ENCODE data around the gene OR5H1. TPM values are rescaled to one million over a fixed set of nuclear protein-coding genes. Genes with fewer than 3 reads are reported as not detected.

OR5H1 gene
- total RNA-seq: not detected in 2 replicates

DNA sequence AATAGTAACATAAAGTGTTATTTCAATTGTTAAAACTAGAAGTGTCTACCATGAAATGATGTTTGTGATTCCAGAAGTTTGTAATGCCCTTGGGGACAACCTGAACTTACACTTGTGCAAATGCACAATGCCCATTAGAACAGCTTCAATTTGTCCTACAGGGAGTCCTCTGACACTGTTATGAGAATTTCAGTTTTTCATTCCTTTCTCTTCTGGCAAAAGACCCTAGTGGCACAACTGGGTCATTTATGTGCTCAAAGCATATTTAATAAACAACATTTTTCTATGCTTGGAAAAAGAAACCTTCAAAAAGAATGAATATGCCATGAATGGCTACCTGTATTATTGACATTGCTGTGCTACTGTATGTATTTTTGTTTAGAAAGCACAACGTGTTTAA is at the start of gene OR5H1:
Gene OR5H1, plus strand, starts transcription at position 301 of the 400 bp plus-strand sequence. CDS start 1,977 bp downstream, outside the sequence.

DNA sequence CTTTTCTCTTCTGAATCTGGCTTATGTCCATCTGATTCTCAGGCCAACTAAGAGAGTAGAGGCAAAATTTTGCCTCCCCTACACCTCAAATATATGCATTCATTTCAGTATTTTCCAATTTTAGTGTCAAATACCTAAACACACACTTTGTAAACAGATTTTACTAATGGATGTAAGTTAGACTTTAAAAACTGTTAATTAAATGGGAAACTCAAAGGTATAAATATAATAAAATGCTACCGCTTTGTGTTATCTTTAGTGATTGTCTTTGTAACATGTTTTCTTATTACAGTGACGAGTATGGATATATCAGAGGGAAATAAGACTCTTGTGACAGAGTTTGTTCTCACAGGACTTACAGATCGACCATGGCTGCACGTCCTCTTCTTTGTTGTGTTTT is 43.6 kb upstream of the OR5H1 start, which contains the start of gene OR5AC2:
Gene OR5AC2, plus strand, starts transcription at position 301 of the 400 bp plus-strand sequence. Its CDS starts 0 bp downstream, at position 301.

DNA sequence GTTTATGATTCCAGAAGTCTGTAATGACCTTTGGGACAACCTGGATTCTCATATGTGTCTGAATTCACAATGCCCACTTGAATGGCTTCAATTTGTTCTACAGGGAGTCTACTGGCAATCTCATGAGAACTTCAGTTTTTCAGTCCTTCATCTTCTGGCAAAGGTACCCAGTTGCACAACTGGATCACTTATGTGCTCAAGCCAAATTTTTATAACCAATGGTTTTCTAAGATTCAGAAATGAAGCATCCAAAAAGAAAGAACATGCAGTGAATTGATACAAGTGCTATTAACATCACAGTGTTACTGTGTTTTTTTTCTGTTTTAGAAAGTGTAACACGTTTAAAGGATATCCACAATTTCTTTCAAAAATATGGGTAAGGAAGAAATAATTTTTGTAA is 16.7 kb downstream of the OR5H1 start, which contains the start of gene OR5H14:
Gene OR5H14, plus strand, starts transcription at position 301 of the 400 bp plus-strand sequence. CDS start 1,907 bp downstream, outside the sequence.

DNA sequence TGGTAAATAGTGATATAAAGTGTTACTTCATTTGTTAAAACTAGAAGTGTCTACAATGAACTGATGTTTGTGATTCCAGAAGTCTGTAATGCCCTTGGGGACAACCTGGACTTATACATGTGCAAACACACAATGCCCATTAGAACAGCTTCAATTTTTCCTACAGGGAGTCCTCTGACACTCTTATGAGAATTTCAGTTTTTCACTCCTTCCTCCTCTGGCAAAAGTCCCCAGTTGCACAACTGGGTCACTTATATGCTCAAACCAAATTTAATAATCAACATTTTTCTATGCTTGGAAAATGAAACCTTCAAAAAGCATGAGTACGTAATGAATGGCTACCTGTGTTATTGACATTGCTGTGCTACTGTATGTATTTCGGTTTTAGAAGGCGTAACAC is 35.9 kb downstream of the OR5H1 start, which contains the start of gene OR5H15:
Gene OR5H15, plus strand, starts transcription at position 301 of the 400 bp plus-strand sequence. CDS start 2,004 bp downstream, outside the sequence.

Other genes starting within 250 kb of the OR5H1 start
- gene RIOX2, start 158.3 kb upstream of the OR5H1 start, total RNA-seq: 24.7 and 31.6 TPM in 2 replicates
- not detected in 2 replicates for gene GABRR3, start 95.4 kb upstream of the OR5H1 start, total RNA-seq
- gene OR5AC2, start 43.5 kb upstream of the OR5H1 start, total RNA-seq: not detected in 2 replicates
- gene OR5H14, start 16.8 kb downstream of the OR5H1 start, total RNA-seq: not detected in 2 replicates
- not detected in 2 replicates for gene OR5H15, start 36.0 kb downstream of the OR5H1 start, total RNA-seq
- not detected in 2 replicates for gene OR5H6, start 133.5 kb downstream of the OR5H1 start, total RNA-seq
- gene OR5H2, start 151.8 kb downstream of the OR5H1 start, total RNA-seq: not detected in 2 replicates
- gene OR5K4, start 223.1 kb downstream of the OR5H1 start, total RNA-seq: not detected in 2 replicates

Measured in bronchus fibroblast of lung (primary cell).